Ascending aorta (tissue), 2 donors: Measurements from ENCODE around the gene PPCDC. TPM values are rescaled to one million over a fixed set of nuclear protein-coding genes. Genes with fewer than 3 reads are reported as not detected.

Source experiments
- DNase-seq, 2 donors: peaks; one replicate each; pipeline ENCODE4 v3.0.0-alpha.2; 2019; ENCODE audit warnings: low spot score in 2 of 2
- H3K27ac ChIP-seq, 2 donors: fragments of 200-600 bp; sonication (generic); one replicate each; pipeline ENCODE4 v1.5.1; 2016 to 2017; ENCODE audit warnings: mild to moderate bottlenecking in 1 of 2
- H3K27me3 ChIP-seq: fragments of 200-600 bp; sonication (generic); one replicate; pipeline ENCODE4 v1.5.1; 2017
- H3K36me3 ChIP-seq, 2 donors: fragments of 200-600 bp; sonication (generic); one replicate each; pipeline ENCODE4 v1.5.1; 2016
- H3K4me1 ChIP-seq, 2 donors: fragments of 200-600 bp; sonication (generic); one replicate each; pipeline ENCODE4 v1.5.1; 2016 to 2017; ENCODE audit warnings: mild to moderate bottlenecking in 1 of 2
- H3K4me3 ChIP-seq, 2 donors: fragments of 200-600 bp; sonication (generic); one replicate each; pipeline ENCODE4 v1.5.1; 2016 to 2017; ENCODE audit warnings: mild to moderate bottlenecking in 1 of 2
- H3K9me3 ChIP-seq, 2 donors: fragments of 200-600 bp; sonication (generic); one replicate each; pipeline ENCODE4 v1.5.1; 2016
- CTCF ChIP-seq, 3 experiments: fragments of 200-600 bp in 2 of 3; fragments of 450-650 bp in 1 of 3; sonication (generic) in 2 of 3; IDR thresholded peaks; one replicate each; pipeline ENCODE4 v1.5.1; 2016 to 2019; ENCODE audit warnings: antibody characterized with exemption in 3 of 3, mild to moderate bottlenecking in 1 of 3, moderate library complexity in 1 of 3
- intact Hi-C: fragments of 100-400 bp; cut with DNase I; formaldehyde crosslinking; loops from one replicate; pipeline ENCODE4 v1.15.1; 2023
- total RNA-seq: library from RNA; depleted of rRNA; stranded (reverse); fragments of >200 nt; gene quantifications from one replicate; pipeline ENCODE4 v1.1.0, GENCODE V29; 2016

PPCDC gene
- total RNA-seq, 1 donor from 2014 or later: 8.9 TPM

GRCh38 chr15:75025107-75025506 lies 1.7 kb downstream of the PPCDC start:
- intact Hi-C loops: loop anchor here (10.0 kb wide), 3 partner anchors 310 to 430 kb away; partner anchors contain the start of genes COMMD4, MAN2C1 and SIN3A

GRCh38 chr15:75025548-75026260 lies 2.3 kb downstream of the PPCDC start:
- H3K36me3 ChIP-seq: peaks cover 0 to 5% of the 10 kb centered on the region in 2 donors
- no peak overlapping the region for H3K27ac ChIP-seq
- no peak for DNase-seq
- H3K4me3 ChIP-seq: no peak overlapping the region
- intact Hi-C loops: loop anchor here (10.0 kb wide), 3 partner anchors 309 to 429 kb away; partner anchors contain the start of genes COMMD4, MAN2C1 and SIN3A
- no peak for TF ChIP-seq CTCF (IDR thresholded peaks at IDR 0.05)
- H3K27me3 ChIP-seq: no peaks in the 10 kb centered on the region
- H3K9me3 ChIP-seq: no peaks in the 10 kb centered on the region
- H3K4me1 ChIP-seq: peaks cover 15 to 30% of the 10 kb centered on the region in 2 donors

More at GRCh38 chr15:75025107-75025506, 1.7 kb downstream of the PPCDC start:
- Histone ChIP-seq H3K36me3 (peaks cover 0 to 5% of the 10 kb centered on the region in 2 donors), H3K27ac (no peak overlapping the region), H3K4me1 (peaks cover 12 to 25% of the 10 kb centered on the region in 2 donors), H3K4me3 (no peak overlapping the region), H3K9me3 (no peaks in the 10 kb centered on the region), H3K27me3 (no peaks in the 10 kb centered on the region)
- DNase-seq: no peak
- no peak for TF ChIP-seq CTCF (IDR thresholded peaks at IDR 0.05)

GRCh38 chr15:75027551-75027950 lies 4.2 kb downstream of the PPCDC start:
- Histone ChIP-seq H3K27ac (no peak overlapping the region), H3K36me3 (peaks cover 0 to 5% of the 10 kb centered on the region in 2 donors), H3K9me3 (no peaks in the 10 kb centered on the region), H3K4me3 (no peak overlapping the region), H3K27me3 (no peaks in the 10 kb centered on the region), H3K4me1 (peaks cover 19 to 35% of the 10 kb centered on the region in 2 donors)
- no peak for DNase-seq
- TF ChIP-seq CTCF (IDR thresholded peaks at IDR 0.05): no peak
- intact Hi-C loops: loop anchor here (10.0 kb wide), 3 partner anchors 307 to 427 kb away; partner anchors contain the start of genes COMMD4, MAN2C1 and SIN3A

GRCh38 chr15:75028991-75029377 lies 5.6 kb downstream of the PPCDC start:
- no peaks in the 10 kb centered on the region for H3K9me3 ChIP-seq
- H3K27ac ChIP-seq: peak overlapping the region; percentile 84 to 90
- DNase-seq: no peak
- H3K27me3 ChIP-seq: no peaks in the 10 kb centered on the region
- peaks cover 19 to 30% of the 10 kb centered on the region in 2 donors for H3K4me1 ChIP-seq
- H3K4me3 ChIP-seq: peak overlapping the region in 1 of 2 donors; percentile 44
- H3K36me3 ChIP-seq: peaks cover 0 to 5% of the 10 kb centered on the region in 2 donors
- intact Hi-C loops: loop anchor here (1.0 to 10.0 kb wide), 5 partner anchors 14 to 426 kb away; partner anchors contain the start of genes COMMD4, MAN2C1 and SIN3A
- no peak for TF ChIP-seq CTCF (IDR thresholded peaks at IDR 0.05)

- Histone ChIP-seq H3K4me1 (peaks cover 15 to 25% of the 10 kb centered on the region in 2 donors), H3K27ac (peak overlapping the region; percentile 84 to 90), H3K4me3 (peak overlapping the region; percentile 10 to 44), H3K27me3 (no peaks in the 10 kb centered on the region), H3K36me3 (peaks cover 0 to 5% of the 10 kb centered on the region in 2 donors), H3K9me3 (no peaks in the 10 kb centered on the region)
- intact Hi-C loops: loop anchor here (1.0 to 10.0 kb wide), 5 partner anchors 14 to 425 kb away; partner anchors contain the start of genes COMMD4, MAN2C1 and SIN3A
- DNase-seq: peak; percentile 78 to 97
- TF ChIP-seq CTCF (IDR thresholded peaks at IDR 0.05): peak; percentile 89 to 95 (median 92)
Observed at GRCh38 chr15:75029378-75030022, 6.1 kb downstream of the PPCDC start.
